Posterior cingulate gyrus (tissue), 11 donors: ENCODE data around the gene HMGA1.
A peak's percentile ranks its signal among the peaks of the same experiment; 100 is the strongest.

Experiments
- DNase-seq, 10 donors: peaks; one replicate each; pipeline versions ENCODE4 v3.0.0 to v3.0.0-alpha.2; 2020 to 2021; ENCODE audit warnings: mixed read lengths in 3 of 10
- intact Hi-C: fragments of 100-400 bp; cut with DNase I; formaldehyde crosslinking; loops from one replicate; pipeline ENCODE4 v1.15.1; 2023

The HMGA1 gene

DNA sequence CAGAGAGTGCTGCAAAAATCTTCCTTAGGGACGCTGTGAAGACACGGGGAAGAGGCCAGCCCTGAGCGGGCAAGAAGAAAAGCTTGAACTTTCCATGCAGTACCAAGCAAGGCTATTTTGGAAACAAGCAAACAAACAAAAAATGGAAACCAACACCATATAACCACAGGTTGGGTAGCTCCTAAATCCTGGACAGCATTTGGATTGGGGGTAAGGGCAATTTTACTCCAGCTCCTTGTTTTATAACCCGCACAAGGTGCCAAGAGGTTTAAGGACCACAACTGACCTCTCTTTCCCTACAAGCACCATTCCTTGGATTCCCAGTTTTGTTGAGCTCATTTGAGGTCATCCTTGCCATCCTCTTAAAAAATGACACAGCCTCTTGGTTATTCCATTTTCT lies 43.5 kb downstream of the HMGA1 start:
- intact Hi-C loops, result loop anchor here (10.0 kb wide), 1 partner anchor 115 kb away; the partner anchor contains the start of gene NUDT3
- DNase-seq, result no peak

GRCh38 chr6:34281702-34282334 lies 45.1 kb downstream of the HMGA1 start:
- intact Hi-C loops, result loop anchor here (10.0 kb wide), 1 partner anchor 113 kb away; the partner anchor contains the start of gene NUDT3
- DNase-seq, result no peak

- DNase-seq, result peak in 8 of 10 donors; percentile 15 to 88 (median 30)
- intact Hi-C loops, result loop anchor here (10.0 kb wide), 1 partner anchor 110 kb away; the partner anchor contains the start of gene NUDT3
These were observed 48.1 kb downstream of the HMGA1 start for GRCh38 chr6:34284563-34285447.

GRCh38 chr6:34285448-34286164 lies 48.9 kb downstream of the HMGA1 start:
- DNase-seq, result no peak
- intact Hi-C loops, result loop anchor here (10.0 kb wide), 1 partner anchor 109 kb away; the partner anchor contains the start of gene NUDT3

DNA sequence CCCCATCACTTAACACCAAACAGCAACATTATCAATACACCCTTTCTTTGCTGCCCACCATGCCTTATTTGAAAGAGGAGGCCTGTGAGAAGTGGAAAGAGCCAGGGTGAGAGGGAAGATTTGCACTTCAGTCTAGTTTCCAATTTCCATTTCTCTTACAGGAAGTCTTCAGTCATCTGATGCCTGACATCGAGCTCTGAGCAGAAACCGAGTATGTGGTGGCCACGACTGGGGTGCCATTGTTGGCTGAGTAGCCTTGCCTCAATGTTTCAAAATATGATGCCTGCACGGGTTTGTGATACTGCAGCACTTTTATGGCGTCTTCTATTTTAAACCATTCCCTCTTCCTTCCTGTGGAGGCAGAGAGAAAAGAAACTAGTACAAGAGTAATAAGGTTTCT lies 51.9 kb downstream of the HMGA1 start:
- DNase-seq, result no peak
- intact Hi-C loops, result loop anchor here (10.0 kb wide), 1 partner anchor 106 kb away; the partner anchor contains the start of gene NUDT3

GRCh38 chr6:34289137-34289536 lies 52.5 kb downstream of the HMGA1 start:
- no peak for DNase-seq
- intact Hi-C loops, result loop anchor here (10.0 kb wide), 1 partner anchor 106 kb away; the partner anchor contains the start of gene NUDT3

DNA sequence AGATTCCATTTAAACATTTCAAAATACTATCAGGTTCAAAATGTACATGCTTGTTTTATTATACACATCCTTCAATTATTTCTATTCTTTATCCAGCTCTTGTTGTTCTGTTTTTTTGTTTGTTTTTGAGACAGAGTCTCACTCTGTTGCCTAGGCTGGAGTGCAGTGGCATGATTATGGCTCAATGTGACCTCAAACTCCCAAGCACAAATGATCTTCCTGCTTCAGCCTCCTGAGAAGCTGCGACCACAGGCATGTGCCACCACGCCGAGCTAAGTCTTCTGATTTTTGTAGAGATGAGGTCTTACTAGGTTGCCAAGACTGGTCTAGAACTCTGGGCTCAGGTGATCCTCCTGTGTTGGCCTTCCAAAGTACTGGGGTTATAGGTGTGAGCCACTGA lies 56.3 kb downstream of the HMGA1 start:
- intact Hi-C loops, result no loop called here
- DNase-seq, result no peak

DNA sequence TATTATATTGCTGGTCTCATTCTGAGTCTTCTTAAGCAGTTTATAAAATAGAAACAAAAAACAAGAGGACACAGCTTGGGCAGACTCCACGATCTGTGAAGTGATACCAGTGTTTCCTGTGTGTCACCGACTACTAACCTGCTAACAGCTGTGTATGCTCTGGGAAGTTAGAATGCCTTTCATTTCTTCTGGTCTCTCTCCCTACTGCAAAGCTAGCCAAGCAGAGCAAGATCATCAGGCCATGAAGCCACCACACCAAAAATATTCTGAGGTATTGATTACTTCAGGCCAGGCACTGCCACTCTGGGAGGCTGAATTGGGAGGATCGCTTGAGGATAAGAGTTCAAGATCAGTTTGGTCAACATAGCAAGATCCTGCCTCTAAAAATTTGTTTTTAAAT lies 59.0 kb downstream of the HMGA1 start:
- intact Hi-C loops, result no loop called here
- no peak for DNase-seq
